SK-N-SH (cell line): ENCODE results near the gene ZBTB17.

ENCODE experiments used
- CTCF ChIP-seq: fragments of 200-600 bp; sonication (generic); IDR thresholded peaks from 2 replicates; pipeline ENCODE4 v1.6.1; 2017; ENCODE audit warnings: antibody characterized with exemption, mild to moderate bottlenecking, moderate library complexity
- EP300 ChIP-seq, 2 experiments: IDR thresholded peaks; 2 replicates each; pipeline versions ENCODE4 v1.4.0 to v1.6.1; 2012; ENCODE audit warnings: borderline replicate concordance in 1 of 2, low read depth in 1 of 2, low read length in 1 of 2

GRCh38 chr1:15911141-15911540 is 64.8 kb downstream of the ZBTB17 start:
- TF ChIP-seq EP300 (IDR thresholded peaks at IDR 0.05; ENCODE audit: borderline replicate concordance in 1 of 2, low read depth in 1 of 2, low read length in 1 of 2) (no peak), CTCF (no peak)
